RWPE2 (cell line): ENCODE data around the gene KATNAL1.

Experiments
- ATAC-seq: fragments of 200-7000 bp; cut with Tn5 transposase; 3 replicates; pipeline ENCODE4 v1.9.1; 2021; ENCODE audit warnings: low read depth
- DNase-seq: peaks from one replicate; pipeline ENCODE4 v3.0.0-alpha.2; 2020; ENCODE audit warnings: low spot score
- H3K27ac ChIP-seq: fragments of 450-650 bp; 2 replicates; pipeline ENCODE4 v1.5.1; 2017; ENCODE audit warnings: mild to moderate bottlenecking; ENCODE audit not compliant: poor library complexity, severe bottlenecking
- H3K27me3 ChIP-seq: fragments of 250-450 bp; sonication (Bioruptor Pico); 2 replicates; pipeline ENCODE4 v1.5.1; 2021; ENCODE audit warnings: mild to moderate bottlenecking, moderate library complexity; ENCODE audit not compliant: insufficient read depth, poor library complexity, severe bottlenecking
- H3K36me3 ChIP-seq: fragments of 250-450 bp; sonication (Bioruptor Pico); 2 replicates; pipeline ENCODE4 v1.5.1; 2020; ENCODE audit warnings: low read depth, mild to moderate bottlenecking, moderate library complexity
- H3K4me1 ChIP-seq: fragments of 250-450 bp; sonication (Bioruptor Pico); 2 replicates; pipeline ENCODE4 v1.5.1; 2021; ENCODE audit warnings: mild to moderate bottlenecking, moderate library complexity; ENCODE audit not compliant: insufficient read depth, poor library complexity, severe bottlenecking
- H3K4me3 ChIP-seq: fragments of 250-450 bp; sonication (Bioruptor Pico); 2 replicates; pipeline ENCODE4 v1.5.1; 2021; ENCODE audit warnings: mild to moderate bottlenecking, moderate library complexity; ENCODE audit not compliant: severe bottlenecking
- H3K9me3 ChIP-seq: fragments of 250-450 bp; sonication (Bioruptor Pico); 2 replicates; pipeline ENCODE4 v1.5.1; 2021; ENCODE audit warnings: mild to moderate bottlenecking, moderate library complexity; ENCODE audit not compliant: severe bottlenecking
- TF ChIP-seq, protein P1 (sequence below): fragments of 450-650 bp; IDR thresholded peaks from one replicate; pipeline ENCODE4 v1.5.1; 2017; ENCODE audit warnings: mild to moderate bottlenecking, moderate library complexity; ENCODE audit not compliant: poor library complexity, severe bottlenecking

KATNAL1 gene

DNA sequence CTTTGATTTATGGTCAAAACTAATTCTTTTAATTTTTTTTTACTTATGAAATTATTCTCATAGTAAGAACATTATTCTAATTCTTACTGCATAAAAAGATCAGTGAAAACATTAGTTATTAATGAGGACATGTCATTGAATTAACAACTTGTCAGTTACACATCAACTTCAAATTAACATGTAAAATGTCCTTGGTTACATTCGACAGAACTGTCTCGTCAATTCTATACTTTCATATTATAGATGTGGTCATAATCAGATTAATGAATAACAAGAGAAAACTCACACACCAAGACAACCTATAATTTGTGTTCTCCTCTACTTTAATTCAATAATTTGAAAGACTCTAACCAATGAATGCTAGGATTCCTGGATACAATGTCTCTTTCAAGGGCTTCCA lies 66.7 kb downstream of the KATNAL1 start:
- DNase-seq = no peak
- TF ChIP-seq, protein P1, sequence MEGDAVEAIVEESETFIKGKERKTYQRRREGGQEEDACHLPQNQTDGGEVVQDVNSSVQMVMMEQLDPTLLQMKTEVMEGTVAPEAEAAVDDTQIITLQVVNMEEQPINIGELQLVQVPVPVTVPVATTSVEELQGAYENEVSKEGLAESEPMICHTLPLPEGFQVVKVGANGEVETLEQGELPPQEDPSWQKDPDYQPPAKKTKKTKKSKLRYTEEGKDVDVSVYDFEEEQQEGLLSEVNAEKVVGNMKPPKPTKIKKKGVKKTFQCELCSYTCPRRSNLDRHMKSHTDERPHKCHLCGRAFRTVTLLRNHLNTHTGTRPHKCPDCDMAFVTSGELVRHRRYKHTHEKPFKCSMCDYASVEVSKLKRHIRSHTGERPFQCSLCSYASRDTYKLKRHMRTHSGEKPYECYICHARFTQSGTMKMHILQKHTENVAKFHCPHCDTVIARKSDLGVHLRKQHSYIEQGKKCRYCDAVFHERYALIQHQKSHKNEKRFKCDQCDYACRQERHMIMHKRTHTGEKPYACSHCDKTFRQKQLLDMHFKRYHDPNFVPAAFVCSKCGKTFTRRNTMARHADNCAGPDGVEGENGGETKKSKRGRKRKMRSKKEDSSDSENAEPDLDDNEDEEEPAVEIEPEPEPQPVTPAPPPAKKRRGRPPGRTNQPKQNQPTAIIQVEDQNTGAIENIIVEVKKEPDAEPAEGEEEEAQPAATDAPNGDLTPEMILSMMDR = no peak
- no peaks in the 10 kb centered on the region for H3K9me3 ChIP-seq
- no peak for ATAC-seq
- no peak overlapping the region for H3K4me3 ChIP-seq
- no peak overlapping the region for H3K27ac ChIP-seq
- H3K4me1 ChIP-seq = no peaks in the 10 kb centered on the region
- peaks cover 6% of the 10 kb centered on the region; the same call in 1 of the 2 replicates for H3K36me3 ChIP-seq
- no peaks in the 10 kb centered on the region for H3K27me3 ChIP-seq

DNA sequence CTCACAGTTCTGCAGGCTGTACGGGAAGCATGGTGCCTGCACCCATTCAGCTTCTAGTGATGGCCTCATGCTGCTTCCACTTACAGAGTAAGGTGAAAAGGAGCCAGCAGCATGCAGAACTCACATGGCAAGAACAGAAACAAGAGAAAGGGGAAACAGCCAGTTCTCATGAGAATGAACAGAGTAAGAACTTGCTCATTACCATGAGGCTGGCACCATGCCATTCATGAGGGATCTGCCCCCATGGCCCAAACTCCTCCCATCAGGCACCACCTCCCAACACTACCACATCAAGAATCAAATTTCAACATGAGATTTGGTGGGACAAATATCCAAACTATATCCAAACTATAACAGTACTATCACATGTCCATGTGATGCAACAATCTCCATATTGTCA lies 72.1 kb downstream of the KATNAL1 start:
- Histone ChIP-seq H3K27me3 (no peaks in the 10 kb centered on the region), H3K9me3 (no peaks in the 10 kb centered on the region), H3K36me3 (peaks cover 11% of the 10 kb centered on the region), H3K27ac (no peak overlapping the region), H3K4me3 (no peak overlapping the region), H3K4me1 (no peaks in the 10 kb centered on the region)
- DNase-seq (no peak), ATAC-seq (no peak)
- TF ChIP-seq, protein P1 = no peak

DNA sequence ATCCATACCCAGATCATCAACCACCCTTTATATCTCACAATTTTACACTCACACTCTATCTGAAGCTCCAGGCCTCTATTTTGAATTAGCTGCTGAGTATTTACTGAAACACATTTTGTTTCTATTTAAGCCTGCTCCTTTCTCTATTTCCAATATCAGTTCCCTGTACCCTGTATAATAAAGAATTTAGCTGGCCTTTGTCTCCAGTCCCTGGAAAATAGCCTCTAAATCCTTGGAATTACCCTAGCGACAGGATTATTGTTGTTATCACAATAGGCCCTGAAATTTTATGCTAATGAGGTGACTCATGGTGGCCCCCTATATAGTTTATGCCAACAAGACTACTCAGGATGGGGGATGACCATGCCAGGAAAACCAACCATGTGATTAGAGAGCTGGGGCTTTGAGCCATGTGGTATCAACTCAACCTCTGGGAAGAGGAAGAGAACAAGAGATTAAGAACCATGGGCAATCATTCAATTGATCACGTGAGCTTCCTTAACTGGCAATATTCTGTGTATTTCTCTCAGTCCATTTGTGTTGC lies 72.7 kb downstream of the KATNAL1 start:
- Histone ChIP-seq H3K27ac (no peak overlapping the region), H3K9me3 (no peaks in the 10 kb centered on the region), H3K4me3 (no peak overlapping the region), H3K36me3 (peaks cover 14% of the 10 kb centered on the region), H3K4me1 (no peaks in the 10 kb centered on the region), H3K27me3 (no peaks in the 10 kb centered on the region)
- no peak for DNase-seq
- TF ChIP-seq, protein P1 = no peak
- no peak for ATAC-seq

DNA sequence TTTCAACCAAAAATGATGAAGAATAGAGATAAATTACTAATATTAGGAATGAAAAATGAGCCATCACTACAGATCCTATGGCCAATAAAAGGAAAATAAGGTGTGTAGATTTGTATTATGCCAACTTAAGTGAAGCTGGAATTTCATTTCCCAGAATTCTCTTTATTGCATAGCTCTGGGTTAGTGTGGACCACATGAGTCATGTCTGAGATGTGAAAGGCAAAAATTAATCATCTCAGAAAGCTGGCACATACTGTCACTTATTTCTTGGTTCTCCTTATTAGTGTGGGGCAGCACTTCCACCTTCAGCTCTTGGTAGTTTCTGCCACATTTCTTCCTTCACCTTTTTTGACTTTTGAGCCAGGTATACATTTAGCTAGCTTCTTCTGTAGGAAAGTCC lies 82.6 kb downstream of the KATNAL1 start:
- Histone ChIP-seq H3K4me1 (no peaks in the 10 kb centered on the region), H3K27me3 (no peaks in the 10 kb centered on the region), H3K4me3 (no peak overlapping the region), H3K27ac (no peak overlapping the region), H3K9me3 (no peaks in the 10 kb centered on the region), H3K36me3 (peaks cover 51% of the 10 kb centered on the region)
- no peak for DNase-seq
- peak; percentile 50; the same call in 2 of the 3 replicates for ATAC-seq
- TF ChIP-seq, protein P1 = no peak

DNA sequence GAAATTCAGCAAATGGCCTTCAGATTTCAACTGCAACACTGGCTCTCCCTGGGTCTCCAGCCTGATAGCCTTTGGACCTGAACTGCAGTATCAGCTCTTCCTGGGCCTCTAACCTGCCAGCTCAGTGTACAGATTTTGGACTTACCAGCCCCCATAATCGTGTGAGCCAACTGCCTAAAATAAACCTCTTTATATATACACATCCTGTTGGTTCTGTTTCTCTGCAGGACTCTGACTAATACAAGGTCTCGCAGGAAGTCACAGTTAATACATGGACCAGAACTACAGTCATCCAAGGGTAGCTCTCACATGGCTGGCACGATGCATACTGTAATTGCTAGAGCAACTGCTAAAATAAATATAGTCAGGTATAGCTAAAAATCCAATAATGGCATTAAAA lies 85.1 kb downstream of the KATNAL1 start:
- H3K27ac ChIP-seq = no peak overlapping the region
- no peaks in the 10 kb centered on the region for H3K9me3 ChIP-seq
- H3K36me3 ChIP-seq = peaks cover 39% of the 10 kb centered on the region
- ATAC-seq (no peak), DNase-seq (no peak)
- H3K4me3 ChIP-seq = no peak overlapping the region
- TF ChIP-seq, protein P1 = no peak
- H3K4me1 ChIP-seq = no peaks in the 10 kb centered on the region
- H3K27me3 ChIP-seq = no peaks in the 10 kb centered on the region
